Stomach (tissue), 4 donors: ENCODE results near the gene PRAMEF18.
"Not testable (repeated sequence)": the region's sequence is repeated elsewhere in the genome, so short reads cannot be mapped to it uniquely, and the experiment has no call there.

Experiments
- CTCF ChIP-seq, 7 experiments: fragments of 450-650 bp in 4 of 7; fragments of 200-600 bp in 3 of 7; sonication (generic) in 3 of 7; IDR thresholded peaks; one replicate each; pipeline ENCODE4 v1.5.1; 2016 to 2019; ENCODE audit warnings: antibody characterized with exemption in 7 of 7, control low read depth in 2 of 7, mild to moderate bottlenecking in 1 of 7
- POLR2A ChIP-seq, 4 donors: fragments of 450-650 bp; IDR thresholded peaks; one replicate each; pipeline ENCODE4 v1.6.1; 2016; ENCODE audit warnings: antibody characterized with exemption in 4 of 4, control low read depth in 2 of 4, mild to moderate bottlenecking in 1 of 4, moderate library complexity in 1 of 4
- POLR2AphosphoS5 ChIP-seq, 3 donors: sonication (generic); formaldehyde crosslinking; IDR thresholded peaks; one replicate each; pipeline ENCODE4 v1.6.1; 2016; ENCODE audit warnings: antibody characterized with exemption in 3 of 3

- TF ChIP-seq CTCF, POLR2A, POLR2AphosphoS5 (IDR thresholded peaks at IDR 0.05): not testable (repeated sequence)
These were observed 11.6 kb upstream of the PRAMEF18 start for GRCh38 chr1:13237572-13237971.
